Neural progenitor cell (in vitro differentiated cells): ENCODE measurements around the gene SLC22A24. TPM values are rescaled to one million over a fixed set of nuclear protein-coding genes. Genes with fewer than 3 reads are reported as not detected.
"Not testable (repeated sequence)": the region's sequence is repeated elsewhere in the genome, so short reads cannot be mapped to it uniquely, and the experiment has no call there.

Source experiments
- DNase-seq: peaks from one replicate; pipeline ENCODE4 v3.0.0-alpha.2; 2016; ENCODE audit warnings: low spot score
- H2AFZ ChIP-seq: fragments of 200-600 bp; sonication (generic); replicated peaks from 2 replicates; pipeline ENCODE4 v1.6.1; 2016; ENCODE audit warnings: antibody characterized with exemption
- H3F3A ChIP-seq: fragments of 200-600 bp; sonication (generic); 2 replicates; pipeline ENCODE4 v1.6.1; 2016; ENCODE audit warnings: antibody characterized with exemption, low read depth
- H3K27ac ChIP-seq: fragments of 200-600 bp; sonication (generic); 2 replicates; pipeline ENCODE4 v1.5.1; 2016; ENCODE audit warnings: mild to moderate bottlenecking
- H3K27me3 ChIP-seq: fragments of 200-600 bp; sonication (generic); 2 replicates; pipeline ENCODE4 v1.6.1; 2016; ENCODE audit warnings: mild to moderate bottlenecking, moderate library complexity
- H3K36me3 ChIP-seq: fragments of 200-600 bp; sonication (generic); 2 replicates; pipeline ENCODE4 v1.5.1; 2016
- H3K4me1 ChIP-seq: fragments of 200-600 bp; sonication (generic); 2 replicates; pipeline ENCODE4 v1.6.1; 2016; ENCODE audit warnings: mixed run types
- H3K4me2 ChIP-seq: fragments of 200-600 bp; sonication (generic); 2 replicates; pipeline ENCODE4 v1.6.1; 2016
- H3K4me3 ChIP-seq: fragments of 200-600 bp; sonication (generic); 2 replicates; pipeline ENCODE4 v1.5.1; 2016
- H3K79me2 ChIP-seq: fragments of 200-600 bp; sonication (generic); 2 replicates; pipeline ENCODE4 v1.6.1; 2016; ENCODE audit warnings: low read depth
- H3K9ac ChIP-seq: fragments of 200-600 bp; sonication (generic); 2 replicates; pipeline ENCODE4 v1.6.1; 2016
- H3K9me3 ChIP-seq: fragments of 200-600 bp; sonication (generic); 2 replicates; pipeline ENCODE4 v1.5.1; 2016; ENCODE audit warnings: low read depth
- H4K20me1 ChIP-seq: fragments of 200-600 bp; sonication (generic); 2 replicates; pipeline ENCODE4 v1.6.1; 2016; ENCODE audit warnings: low read depth
- H3K27ac Mint-ChIP-seq: 3 replicates; pipeline ENCODE4 v1.8.0; 2021; ENCODE audit warnings: mixed read lengths
- H3K27me3 Mint-ChIP-seq: 2 replicates; pipeline ENCODE4 v1.8.0; 2022; ENCODE audit warnings: low read depth, mild to moderate bottlenecking, inconsistent platforms, moderate library complexity, mixed read lengths; ENCODE audit not compliant: insufficient read depth
- H3K36me3 Mint-ChIP-seq: 3 replicates; pipeline ENCODE4 v1.8.0; 2021; ENCODE audit warnings: mixed read lengths
- H3K4me1 Mint-ChIP-seq: 3 replicates; pipeline ENCODE4 v1.8.0; 2021; ENCODE audit warnings: mixed read lengths
- H3K4me3 Mint-ChIP-seq: 3 replicates; pipeline ENCODE4 v1.8.0; 2021; ENCODE audit warnings: mild to moderate bottlenecking, moderate library complexity, mixed read lengths
- H3K9me3 Mint-ChIP-seq: 3 replicates; pipeline ENCODE4 v1.8.0; 2020; ENCODE audit warnings: mixed read lengths
- CTCF ChIP-seq: fragments of 200-600 bp; sonication (generic); IDR thresholded peaks from 2 replicates; pipeline ENCODE4 v1.5.1; 2017; ENCODE audit warnings: antibody characterized with exemption, mild to moderate bottlenecking
- EZH2 ChIP-seq: fragments of 200-600 bp; sonication (generic); IDR thresholded peaks from 2 replicates; pipeline ENCODE4 v1.6.1; 2017; ENCODE audit warnings: antibody characterized with exemption, mild to moderate bottlenecking, moderate library complexity
- EZH2phosphoT487 ChIP-seq: fragments of 200-600 bp; sonication (generic); IDR thresholded peaks from 2 replicates; pipeline ENCODE4 v1.6.1; 2017; ENCODE audit warnings: antibody characterized with exemption
- total RNA-seq: library from RNA; depleted of rRNA; stranded (reverse); fragments of >200 nt; gene quantifications from 2 replicates; pipeline ENCODE4 v1.2.3, GENCODE V29; 2015; ENCODE audit warnings: low replicate concordance

SLC22A24 gene
- total RNA-seq, 1 donor from 2014 or later = not detected

- peaks cover 9% of the 10 kb centered on the region for H3K9me3 ChIP-seq
- DNase-seq = no peak
- no peak overlapping the region for H3K27ac Mint-ChIP-seq
- H3K4me3 ChIP-seq = no peak overlapping the region
- no peaks in the 10 kb centered on the region for H3K36me3 ChIP-seq
- no peak overlapping the region for H3K4me3 Mint-ChIP-seq
- H2AFZ ChIP-seq = no peak overlapping the region
- no peak for TF ChIP-seq EZH2
- no peak for TF ChIP-seq CTCF
- TF ChIP-seq EZH2phosphoT487 = no peak
- H3K27ac ChIP-seq = no peak overlapping the region
- H4K20me1 ChIP-seq = no peaks in the 10 kb centered on the region
- H3K79me2 ChIP-seq = no peaks in the 10 kb centered on the region
- no peaks in the 10 kb centered on the region for H3K4me1 Mint-ChIP-seq
- no peak overlapping the region for H3K9ac ChIP-seq
- peaks cover 5% of the 10 kb centered on the region for H3K27me3 Mint-ChIP-seq
- no peaks in the 10 kb centered on the region for H3K4me1 ChIP-seq
- H3K9me3 Mint-ChIP-seq = peaks cover 12% of the 10 kb centered on the region
- H3F3A ChIP-seq = no peaks in the 10 kb centered on the region
- no peak overlapping the region for H3K4me2 ChIP-seq
- no peaks in the 10 kb centered on the region for H3K27me3 ChIP-seq
- no peaks in the 10 kb centered on the region for H3K36me3 Mint-ChIP-seq
These were observed 44.5 kb downstream of the SLC22A24 start for GRCh38 chr11:63099555-63099954.

- Histone ChIP-seq H3K9ac (no peak overlapping the region), H3K4me3 (no peak overlapping the region), H3K27me3 (no peaks in the 10 kb centered on the region), H2AFZ (no peak overlapping the region), H3K79me2 (no peaks in the 10 kb centered on the region), H3K4me2 (no peak overlapping the region), H4K20me1 (no peaks in the 10 kb centered on the region), H3K27ac (no peak overlapping the region), H3F3A (no peaks in the 10 kb centered on the region), H3K36me3 (no peaks in the 10 kb centered on the region), H3K9me3 (no peaks in the 10 kb centered on the region), H3K4me1 (no peaks in the 10 kb centered on the region)
- no peak for DNase-seq
- peaks cover 8% of the 10 kb centered on the region for H3K9me3 Mint-ChIP-seq
- H3K4me1 Mint-ChIP-seq = no peaks in the 10 kb centered on the region
- no peak overlapping the region for H3K27ac Mint-ChIP-seq
- no peaks in the 10 kb centered on the region for H3K36me3 Mint-ChIP-seq
- peaks cover 3% of the 10 kb centered on the region for H3K27me3 Mint-ChIP-seq
- TF ChIP-seq CTCF (no peak), EZH2phosphoT487 (no peak), EZH2 (no peak)
- H3K4me3 Mint-ChIP-seq = no peak overlapping the region
These were observed 63.3 kb downstream of the SLC22A24 start for GRCh38 chr11:63080682-63081081.

GRCh38 chr11:63046203-63046602 lies 97.8 kb downstream of the SLC22A24 start:
- not testable (repeated sequence) for H3K27ac ChIP-seq, H3K4me1 ChIP-seq, H3F3A ChIP-seq, H3K27me3 ChIP-seq, H3K4me3 ChIP-seq, H3K9ac ChIP-seq, H3K4me2 ChIP-seq, H3K27ac Mint-ChIP-seq, H2AFZ ChIP-seq, H3K4me3 Mint-ChIP-seq, H4K20me1 ChIP-seq, H3K4me1 Mint-ChIP-seq, H3K36me3 Mint-ChIP-seq, H3K27me3 Mint-ChIP-seq, H3K9me3 ChIP-seq, DNase-seq, H3K9me3 Mint-ChIP-seq, H3K79me2 ChIP-seq, H3K36me3 ChIP-seq

GRCh38 chr11:63042596-63042995 lies 101.4 kb downstream of the SLC22A24 start:
- Mint-ChIP-seq H3K9me3 (peaks cover 11% of the 10 kb centered on the region), H3K27ac (no peak overlapping the region), H3K4me3 (no peak overlapping the region), H3K27me3 (peaks cover 2% of the 10 kb centered on the region), H3K4me1 (no peaks in the 10 kb centered on the region), H3K36me3 (no peaks in the 10 kb centered on the region)
- Histone ChIP-seq H3K4me1 (no peaks in the 10 kb centered on the region), H3K27me3 (no peaks in the 10 kb centered on the region), H3K9me3 (no peaks in the 10 kb centered on the region), H3K79me2 (no peaks in the 10 kb centered on the region), H4K20me1 (no peaks in the 10 kb centered on the region), H3K27ac (no peak overlapping the region), H3K36me3 (no peaks in the 10 kb centered on the region), H3K4me2 (no peak overlapping the region), H3K4me3 (no peak overlapping the region), H2AFZ (no peak overlapping the region), H3K9ac (no peak overlapping the region), H3F3A (no peaks in the 10 kb centered on the region)
- no peak for TF ChIP-seq CTCF
- no peak for TF ChIP-seq EZH2phosphoT487
- no peak for TF ChIP-seq EZH2
- no peak for DNase-seq
